DND-41 (cell line): ENCODE measurements around the gene IBTK.

Experiments
- ATAC-seq: fragments of 200-7000 bp; cut with Tn5 transposase; 3 replicates; pipeline ENCODE4 v1.9.1; 2021; ENCODE audit warnings: low read depth; ENCODE audit not compliant: insufficient read depth
- DNase-seq: peaks from one replicate; pipeline ENCODE4 v3.0.0-alpha.2; 2020
- H2AFZ ChIP-seq: 2 replicates; pipeline ENCODE4 v1.6.0; 2012; ENCODE audit warnings: low read depth, low read length
- H3K27ac ChIP-seq: 2 replicates; pipeline ENCODE4 v1.5.1; 2012; ENCODE audit warnings: low read length, inconsistent platforms
- H3K27me3 ChIP-seq: fragments of 200-600 bp; sonication (generic); 2 replicates; pipeline ENCODE4 v1.6.0; 2012; ENCODE audit warnings: low read length, mild to moderate bottlenecking, inconsistent platforms; ENCODE audit not compliant: insufficient read depth, poor library complexity
- H3K36me3 ChIP-seq: 2 replicates; pipeline ENCODE4 v1.5.1; 2012; ENCODE audit warnings: low read length, inconsistent platforms; ENCODE audit not compliant: insufficient read depth
- H3K4me1 ChIP-seq: 2 replicates; pipeline ENCODE4 v1.5.1; 2012; ENCODE audit warnings: mild to moderate bottlenecking, low read length; ENCODE audit not compliant: insufficient read depth
- H3K4me2 ChIP-seq: 2 replicates; pipeline ENCODE4 v1.6.0; 2012; ENCODE audit warnings: mild to moderate bottlenecking, moderate library complexity, low read length, inconsistent platforms; ENCODE audit not compliant: insufficient read depth
- H3K4me3 ChIP-seq, 2 experiments: fragments of 200-600 bp in 1 of 2; shearing (Covaris generic) in 1 of 2; 2 replicates each; pipeline ENCODE4 v1.5.1; 2012 to 2016; ENCODE audit warnings: inconsistent platforms in 2 of 2, low read length in 2 of 2, mild to moderate bottlenecking in 2 of 2, low read depth in 1 of 2, moderate library complexity in 1 of 2
- H3K79me2 ChIP-seq: 2 replicates; pipeline ENCODE4 v1.6.0; 2012; ENCODE audit warnings: low read length, inconsistent platforms; ENCODE audit not compliant: insufficient read depth
- H3K9ac ChIP-seq: 2 replicates; pipeline ENCODE4 v1.6.0; 2012; ENCODE audit warnings: low read depth, mild to moderate bottlenecking, inconsistent platforms, low read length, moderate library complexity
- H3K9me3 ChIP-seq: 2 replicates; pipeline ENCODE4 v1.5.1; 2012; ENCODE audit warnings: low read length, moderate library complexity, mild to moderate bottlenecking, inconsistent platforms; ENCODE audit not compliant: insufficient read depth, severe bottlenecking
- H4K20me1 ChIP-seq: 2 replicates; pipeline ENCODE4 v1.6.0; 2012; ENCODE audit warnings: low read length; ENCODE audit not compliant: insufficient read depth
- EZH2 ChIP-seq: IDR thresholded peaks from 3 replicates; pipeline ENCODE4 v1.6.1; 2012; ENCODE audit warnings: borderline replicate concordance, low read depth, mild to moderate bottlenecking, moderate library complexity, low read length, inconsistent platforms; ENCODE audit not compliant: severe bottlenecking
- TF ChIP-seq, protein P1 (sequence below): IDR thresholded peaks from 2 replicates; pipeline ENCODE4 v1.5.1; 2012; ENCODE audit warnings: borderline replicate concordance, low read length, moderate library complexity, mild to moderate bottlenecking; ENCODE audit not compliant: poor library complexity, severe bottlenecking; ENCODE audit errors: extremely low read depth

Gene IBTK

DNA sequence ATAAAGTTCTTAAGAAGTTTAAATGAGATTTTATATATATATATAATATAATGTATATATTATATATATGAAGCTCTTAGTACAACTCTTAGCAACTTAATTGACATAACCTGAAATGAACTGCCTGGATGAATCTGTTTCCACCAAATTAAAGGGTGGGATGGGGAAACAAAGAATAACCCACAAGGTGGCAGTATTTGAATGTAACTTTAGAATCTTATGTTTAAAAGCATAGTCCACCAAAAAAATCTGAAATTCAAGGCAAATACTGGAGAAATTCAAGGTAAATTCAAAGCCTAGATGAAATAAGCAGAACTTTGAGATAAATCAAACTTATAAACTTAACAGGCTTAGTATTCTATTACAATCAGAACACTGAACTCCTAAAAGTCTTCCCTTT, 4.4 kb upstream of the IBTK start:
- Histone ChIP-seq H3K9ac (no peak overlapping the region), H3K27ac (no peak overlapping the region), H3K9me3 (no peaks in the 10 kb centered on the region), H3K36me3 (no peaks in the 10 kb centered on the region; the same call in 1 of the 2 replicates), H3K4me3 (no peak overlapping the region), H4K20me1 (no peaks in the 10 kb centered on the region), H3K79me2 (peaks cover 13% of the 10 kb centered on the region), H3K4me1 (peaks cover 11% of the 10 kb centered on the region), H3K27me3 (no peaks in the 10 kb centered on the region), H3K4me2 (no peak overlapping the region), H2AFZ (no peak overlapping the region)
- DNase-seq = no peak
- TF ChIP-seq, protein P1, sequence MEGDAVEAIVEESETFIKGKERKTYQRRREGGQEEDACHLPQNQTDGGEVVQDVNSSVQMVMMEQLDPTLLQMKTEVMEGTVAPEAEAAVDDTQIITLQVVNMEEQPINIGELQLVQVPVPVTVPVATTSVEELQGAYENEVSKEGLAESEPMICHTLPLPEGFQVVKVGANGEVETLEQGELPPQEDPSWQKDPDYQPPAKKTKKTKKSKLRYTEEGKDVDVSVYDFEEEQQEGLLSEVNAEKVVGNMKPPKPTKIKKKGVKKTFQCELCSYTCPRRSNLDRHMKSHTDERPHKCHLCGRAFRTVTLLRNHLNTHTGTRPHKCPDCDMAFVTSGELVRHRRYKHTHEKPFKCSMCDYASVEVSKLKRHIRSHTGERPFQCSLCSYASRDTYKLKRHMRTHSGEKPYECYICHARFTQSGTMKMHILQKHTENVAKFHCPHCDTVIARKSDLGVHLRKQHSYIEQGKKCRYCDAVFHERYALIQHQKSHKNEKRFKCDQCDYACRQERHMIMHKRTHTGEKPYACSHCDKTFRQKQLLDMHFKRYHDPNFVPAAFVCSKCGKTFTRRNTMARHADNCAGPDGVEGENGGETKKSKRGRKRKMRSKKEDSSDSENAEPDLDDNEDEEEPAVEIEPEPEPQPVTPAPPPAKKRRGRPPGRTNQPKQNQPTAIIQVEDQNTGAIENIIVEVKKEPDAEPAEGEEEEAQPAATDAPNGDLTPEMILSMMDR = peak; percentile 65
- TF ChIP-seq EZH2 = no peak
- ATAC-seq = no peak

DNA sequence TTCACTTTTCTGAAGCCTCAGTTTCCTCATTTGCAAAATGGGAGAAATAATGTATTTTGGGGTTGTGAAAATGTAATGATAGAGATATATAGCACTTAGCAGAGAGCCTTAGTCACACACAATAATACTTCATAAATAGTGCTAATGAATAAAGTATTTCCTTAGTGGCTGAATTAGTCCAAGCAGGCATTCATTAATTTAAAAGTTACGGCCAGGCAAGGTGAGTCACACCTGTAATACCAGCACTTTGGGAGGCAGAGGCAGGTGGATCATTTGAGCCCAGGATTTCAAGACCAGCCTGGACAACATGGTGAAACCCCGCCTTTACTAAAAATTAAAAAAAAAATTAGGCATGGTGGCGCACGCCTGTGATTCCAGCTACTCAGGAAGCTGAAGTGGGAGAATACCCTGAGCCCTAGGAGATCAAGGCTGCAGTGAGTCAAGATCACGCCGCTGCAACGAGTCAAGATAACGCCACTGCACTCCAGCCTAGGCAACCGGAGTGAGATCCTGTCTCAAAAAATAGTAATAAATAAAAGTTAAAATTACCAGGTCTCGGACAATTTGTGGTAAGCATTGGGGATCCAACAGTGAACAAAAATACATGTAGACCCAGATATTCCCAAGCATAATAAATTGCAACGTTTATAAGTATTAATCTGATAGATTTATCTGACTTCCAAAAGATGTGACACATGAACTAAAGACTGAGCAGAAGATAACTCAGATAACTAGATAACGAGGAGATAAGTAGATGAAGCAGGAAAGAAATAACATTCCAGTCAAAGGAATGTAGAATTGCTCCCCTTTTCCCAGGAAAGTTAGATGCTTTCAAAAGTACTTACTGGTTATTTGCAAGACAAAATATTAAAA, 2.1 kb upstream of the IBTK start:
- H3K79me2 ChIP-seq = peaks cover 36% of the 10 kb centered on the region
- H3K27me3 ChIP-seq = no peaks in the 10 kb centered on the region
- H3K4me1 ChIP-seq = peaks cover 32% of the 10 kb centered on the region
- no peak overlapping the region for H2AFZ ChIP-seq
- no peak overlapping the region for H3K4me2 ChIP-seq
- no peak for DNase-seq
- ATAC-seq = no peak
- TF ChIP-seq, protein P1 = no peak
- TF ChIP-seq EZH2 = no peak
- no peaks in the 10 kb centered on the region for H3K9me3 ChIP-seq
- H3K36me3 ChIP-seq = peaks cover 10% of the 10 kb centered on the region
- no peaks in the 10 kb centered on the region for H4K20me1 ChIP-seq
- H3K4me3 ChIP-seq = no peak overlapping the region
- H3K9ac ChIP-seq = no peak overlapping the region
- H3K27ac ChIP-seq = no peak overlapping the region

DNA sequence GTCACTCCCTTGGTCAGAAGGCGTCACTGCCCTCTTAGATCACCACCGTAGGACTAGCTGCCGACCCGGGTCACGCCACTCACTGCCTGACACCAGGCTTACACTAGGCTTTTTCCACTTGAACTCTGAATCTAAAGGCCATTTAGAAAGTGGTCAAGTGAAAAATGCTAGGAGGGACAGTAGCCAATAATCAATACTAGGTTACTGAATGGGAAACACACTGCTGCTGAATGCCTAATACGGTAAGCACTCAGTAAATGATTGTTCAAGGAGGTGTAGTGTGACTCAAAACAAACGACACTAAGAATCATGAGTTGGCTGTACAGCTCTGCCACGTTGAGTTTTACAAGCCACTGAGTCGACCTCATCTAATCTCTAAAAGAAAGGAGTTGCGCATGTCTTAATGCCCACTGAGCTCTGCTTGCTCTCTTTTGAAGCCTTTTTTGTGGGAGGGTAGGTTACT, 760 bp upstream of the IBTK start:
- Histone ChIP-seq H3K79me2 (peaks cover 49% of the 10 kb centered on the region), H3K4me1 (peaks cover 39% of the 10 kb centered on the region), H3K27me3 (no peaks in the 10 kb centered on the region), H2AFZ (peak overlapping the region; percentile 95), H3K4me3 (peak overlapping the region; percentile 48 to 74; a peak in 3 of 4 replicates), H3K9me3 (no peaks in the 10 kb centered on the region), H3K4me2 (peak overlapping the region; percentile 89), H4K20me1 (peaks cover 4% of the 10 kb centered on the region; the same call in 1 of the 2 replicates), H3K36me3 (peaks cover 22% of the 10 kb centered on the region), H3K9ac (peak overlapping the region; percentile 89), H3K27ac (peak overlapping the region; percentile 90)
- DNase-seq (peak; percentile 18), ATAC-seq (no peak)
- TF ChIP-seq, protein P1 = no peak
- no peak for TF ChIP-seq EZH2
